ENCODE measurements around the gene PLXNA2. TPM values are rescaled to one million over a fixed set of nuclear protein-coding genes. Genes with fewer than 3 reads are reported as not detected.

PLXNA2 gene
- total RNA-seq, 1 donor from 2014 or later = 0.08 TPM

DNA sequence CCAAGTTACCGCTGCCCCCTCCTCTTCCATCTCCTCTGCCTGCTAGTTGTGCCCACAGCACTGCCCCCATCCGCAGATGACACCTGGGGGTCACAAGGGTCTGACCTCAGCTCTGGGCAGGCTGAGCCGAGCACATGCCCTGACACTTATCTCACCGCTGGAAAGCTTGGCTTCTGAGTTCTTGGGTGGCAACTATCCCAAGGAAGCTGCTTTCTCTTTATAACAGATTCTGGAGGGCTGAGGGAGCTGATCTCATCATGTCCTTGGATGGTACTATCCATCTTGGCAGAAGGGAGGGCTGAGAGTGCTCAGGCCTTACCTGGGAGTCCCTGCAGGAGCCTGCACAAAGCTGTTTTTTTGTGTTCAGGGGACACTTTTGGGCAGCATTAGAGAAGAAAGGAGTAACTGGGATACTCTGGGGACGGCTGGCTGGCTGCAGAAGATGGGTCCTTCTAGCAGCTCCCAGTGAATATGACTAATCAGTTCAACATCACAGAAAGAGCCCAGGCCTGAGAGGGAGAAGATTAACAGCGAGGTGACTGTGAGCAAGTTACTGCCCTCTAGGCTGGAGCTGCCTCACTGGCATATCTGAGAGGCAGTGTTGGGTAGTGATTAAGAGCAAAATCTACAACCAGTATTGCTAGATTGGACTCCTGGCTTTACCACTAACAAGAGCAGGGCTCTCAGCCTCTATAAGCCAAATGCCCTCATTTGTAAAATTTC, 71.6 kb downstream of the PLXNA2 start:
- no peak for DNase-seq (ENCODE audit: low spot score)
- intact Hi-C loops (cut with micrococcal nuclease) = no loop called here
- Mint-ChIP-seq H3K9me3 (no peaks in the 10 kb centered on the region), H3K4me3 (no peak overlapping the region), H3K27me3 (ENCODE audit: insufficient read depth) (peaks cover 3% of the 10 kb centered on the region), H3K27ac (no peak overlapping the region), H3K4me1 (ENCODE audit: low read depth) (no peaks in the 10 kb centered on the region), H3K36me3 (ENCODE audit: low read depth) (no peaks in the 10 kb centered on the region)

DNA sequence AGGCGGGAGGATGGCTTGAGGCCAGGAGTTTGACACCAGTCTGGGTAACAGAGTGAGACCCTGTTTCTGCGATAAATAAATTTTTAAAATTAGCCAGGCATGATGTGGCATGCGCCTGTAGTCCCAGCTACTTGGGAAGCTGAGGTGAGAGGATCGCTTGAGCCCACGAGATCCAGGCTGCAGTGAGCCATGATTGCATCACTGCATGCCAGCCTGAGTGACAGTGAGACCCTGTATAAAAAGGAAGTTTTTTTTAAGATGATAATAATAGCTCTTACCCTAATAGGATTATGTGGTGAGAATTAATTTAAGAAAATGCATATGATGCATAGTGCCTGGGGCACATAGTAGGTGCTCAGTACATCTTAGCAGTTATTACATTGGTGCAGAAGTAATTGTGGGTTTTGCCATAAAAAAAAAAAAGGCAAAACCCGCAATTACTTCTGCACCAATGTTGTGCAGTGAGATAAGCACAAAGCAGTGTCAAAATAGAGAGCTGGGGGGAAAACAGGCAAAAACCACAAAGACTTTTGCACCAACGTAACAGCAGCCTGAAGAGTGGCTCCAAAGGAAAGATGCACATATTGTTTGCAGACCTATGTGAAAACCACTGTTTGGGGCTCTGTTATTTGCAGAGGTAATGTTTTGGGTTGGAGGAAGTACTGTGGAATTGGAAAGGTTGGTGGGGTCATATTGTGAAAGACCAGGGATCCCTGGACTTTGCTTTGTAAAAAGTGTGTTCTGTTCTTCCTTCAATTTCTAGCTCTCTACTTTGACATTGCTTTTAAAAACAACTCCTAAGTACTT, 72.4 kb downstream of the PLXNA2 start:
- H3K27ac Mint-ChIP-seq = no peak overlapping the region
- H3K36me3 Mint-ChIP-seq (ENCODE audit: low read depth) = no peaks in the 10 kb centered on the region
- H3K4me3 Mint-ChIP-seq = no peak overlapping the region
- no peaks in the 10 kb centered on the region for H3K4me1 Mint-ChIP-seq (ENCODE audit: low read depth)
- H3K9me3 Mint-ChIP-seq = no peaks in the 10 kb centered on the region
- peaks cover 3% of the 10 kb centered on the region for H3K27me3 Mint-ChIP-seq (ENCODE audit: insufficient read depth)
- intact Hi-C loops (cut with micrococcal nuclease) = no loop called here
- no peak for DNase-seq (ENCODE audit: low spot score)

GRCh38 chr1:208170252-208170651, 73.9 kb downstream of the PLXNA2 start:
- Mint-ChIP-seq H3K27me3 (ENCODE audit: insufficient read depth) (peaks cover 6% of the 10 kb centered on the region), H3K27ac (no peak overlapping the region), H3K4me3 (no peak overlapping the region), H3K9me3 (no peaks in the 10 kb centered on the region), H3K4me1 (ENCODE audit: low read depth) (no peaks in the 10 kb centered on the region), H3K36me3 (ENCODE audit: low read depth) (no peaks in the 10 kb centered on the region)
- DNase-seq (ENCODE audit: low spot score) = no peak
- intact Hi-C loops (cut with micrococcal nuclease) = no loop called here

DNA sequence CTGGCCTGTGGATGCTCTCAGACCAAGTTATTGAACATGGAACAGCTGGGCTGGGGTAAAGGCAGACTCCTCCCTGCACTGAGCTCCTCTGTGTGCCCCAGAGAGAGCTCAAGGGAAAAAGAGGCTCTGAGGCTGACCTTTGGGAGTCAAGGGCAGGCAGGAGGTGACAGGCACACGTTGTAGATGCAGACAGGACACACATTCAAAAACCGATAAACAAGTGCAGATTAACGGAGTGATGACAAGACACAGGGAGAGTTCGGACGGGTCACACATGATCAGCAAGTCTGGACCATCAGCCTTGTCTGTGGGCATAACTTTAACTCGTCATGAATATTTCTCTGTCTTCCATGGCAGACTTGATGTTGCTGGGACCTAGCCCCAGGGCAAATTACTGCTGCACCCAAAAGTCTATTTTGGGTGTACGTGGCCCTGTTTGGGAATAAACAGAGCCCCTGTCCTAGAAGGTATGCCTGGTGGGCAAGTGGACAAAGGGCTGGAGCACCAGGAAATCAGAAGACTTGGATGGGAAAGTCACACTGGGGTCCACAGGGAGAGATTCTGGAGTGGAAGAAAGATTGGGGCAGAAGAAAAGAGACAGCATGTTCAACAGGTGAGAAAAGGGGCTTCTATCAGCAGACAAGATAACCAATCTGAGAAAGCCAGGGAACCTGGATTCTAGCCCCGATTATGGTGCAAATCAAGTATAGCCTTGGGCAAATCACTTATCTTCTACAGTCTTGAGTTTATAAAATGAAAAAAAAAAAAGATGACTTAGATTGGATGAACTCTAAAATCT, 74.9 kb downstream of the PLXNA2 start:
- Mint-ChIP-seq H3K36me3 (ENCODE audit: low read depth) (no peaks in the 10 kb centered on the region), H3K27ac (no peak overlapping the region), H3K9me3 (no peaks in the 10 kb centered on the region), H3K4me1 (ENCODE audit: low read depth) (no peaks in the 10 kb centered on the region), H3K27me3 (ENCODE audit: insufficient read depth) (peaks cover 15% of the 10 kb centered on the region), H3K4me3 (no peak overlapping the region)
- intact Hi-C loops (cut with micrococcal nuclease) = no loop called here
- no peak for DNase-seq (ENCODE audit: low spot score)

- no peaks in the 10 kb centered on the region for H3K9me3 Mint-ChIP-seq
- DNase-seq (ENCODE audit: low spot score) = no peak
- no peak overlapping the region for H3K27ac Mint-ChIP-seq
- intact Hi-C loops (cut with micrococcal nuclease) = no loop called here
- no peaks in the 10 kb centered on the region for H3K36me3 Mint-ChIP-seq (ENCODE audit: low read depth)
- peaks cover 21% of the 10 kb centered on the region for H3K27me3 Mint-ChIP-seq (ENCODE audit: insufficient read depth)
- no peak overlapping the region for H3K4me3 Mint-ChIP-seq
- no peaks in the 10 kb centered on the region for H3K4me1 Mint-ChIP-seq (ENCODE audit: low read depth)
These were observed 76.8 kb downstream of the PLXNA2 start for GRCh38 chr1:208167261-208167869.

DNA sequence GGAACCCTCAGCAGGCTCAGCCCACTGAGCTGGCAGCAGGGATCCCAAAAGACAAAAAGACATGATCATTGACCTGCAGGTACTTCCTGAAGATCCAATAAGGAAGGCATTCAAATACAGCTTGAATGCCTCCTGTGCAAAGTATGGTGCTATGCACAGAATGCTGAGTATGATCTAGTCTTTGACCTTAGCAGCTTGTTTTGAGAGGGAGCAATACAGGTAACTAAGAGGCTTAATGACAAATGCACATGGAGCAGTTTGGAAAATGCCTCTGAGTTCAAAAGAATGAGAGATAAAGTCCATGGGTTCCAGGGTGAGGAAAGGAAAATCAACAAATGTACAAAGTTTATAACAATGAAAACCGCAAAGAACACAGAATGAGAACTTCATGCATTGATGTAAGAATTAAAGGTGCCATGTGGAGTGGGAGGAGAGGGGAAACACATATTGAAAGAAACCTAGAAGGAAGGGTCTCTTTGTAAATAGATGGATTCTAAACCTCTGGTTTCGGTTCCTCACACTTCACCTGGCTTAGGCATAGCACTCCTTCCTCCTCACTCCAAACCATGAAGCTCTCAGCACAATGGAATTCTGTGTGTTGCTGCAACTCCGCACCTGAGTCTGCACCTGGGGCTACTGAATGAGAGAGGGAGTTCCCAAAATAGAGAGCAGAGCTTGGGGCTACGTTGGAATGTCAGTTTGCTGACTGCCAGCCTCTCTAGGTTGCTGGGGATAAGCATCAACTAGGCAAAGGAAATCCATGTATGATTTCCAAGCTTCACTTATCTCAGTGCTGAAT, 77.6 kb downstream of the PLXNA2 start:
- H3K4me1 Mint-ChIP-seq (ENCODE audit: low read depth) = no peaks in the 10 kb centered on the region
- DNase-seq (ENCODE audit: low spot score) = no peak
- H3K27me3 Mint-ChIP-seq (ENCODE audit: insufficient read depth) = peaks cover 21% of the 10 kb centered on the region
- no peak overlapping the region for H3K4me3 Mint-ChIP-seq
- intact Hi-C loops (cut with micrococcal nuclease) = no loop called here
- no peaks in the 10 kb centered on the region for H3K9me3 Mint-ChIP-seq
- H3K36me3 Mint-ChIP-seq (ENCODE audit: low read depth) = no peaks in the 10 kb centered on the region
- no peak overlapping the region for H3K27ac Mint-ChIP-seq

GRCh38 chr1:208165659-208166058, 78.5 kb downstream of the PLXNA2 start:
- Mint-ChIP-seq H3K36me3 (ENCODE audit: low read depth) (no peaks in the 10 kb centered on the region), H3K27ac (no peak overlapping the region), H3K27me3 (ENCODE audit: insufficient read depth) (peaks cover 21% of the 10 kb centered on the region), H3K9me3 (no peaks in the 10 kb centered on the region), H3K4me1 (ENCODE audit: low read depth) (no peaks in the 10 kb centered on the region), H3K4me3 (no peak overlapping the region)
- intact Hi-C loops (cut with micrococcal nuclease) = no loop called here
- no peak for DNase-seq (ENCODE audit: low spot score)

DNA sequence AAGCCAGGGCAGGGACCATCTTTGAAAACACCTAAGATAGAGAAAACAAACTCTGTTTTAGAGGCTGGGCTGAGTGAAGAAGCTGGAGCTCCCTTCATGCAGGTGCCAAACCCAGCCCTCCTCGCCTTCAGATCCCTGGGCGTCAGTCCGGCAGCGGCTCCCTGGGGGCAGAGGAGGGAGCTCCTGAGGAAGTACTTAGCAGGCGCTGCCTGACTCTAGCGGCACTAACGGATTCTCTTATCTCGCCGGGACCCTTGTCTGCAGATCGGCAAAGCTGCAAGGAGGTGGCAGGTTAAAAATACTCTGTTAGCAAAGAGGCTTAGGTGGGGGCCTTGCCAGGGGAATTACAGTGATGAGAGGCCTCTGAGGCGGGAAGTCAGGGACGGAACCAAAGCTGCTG, 79.6 kb downstream of the PLXNA2 start:
- no peak overlapping the region for H3K27ac Mint-ChIP-seq
- intact Hi-C loops (cut with micrococcal nuclease) = no loop called here
- no peak for DNase-seq (ENCODE audit: low spot score)
- H3K4me3 Mint-ChIP-seq = no peak overlapping the region
- H3K36me3 Mint-ChIP-seq (ENCODE audit: low read depth) = no peaks in the 10 kb centered on the region
- no peaks in the 10 kb centered on the region for H3K9me3 Mint-ChIP-seq
- H3K27me3 Mint-ChIP-seq (ENCODE audit: insufficient read depth) = peaks cover 21% of the 10 kb centered on the region
- no peaks in the 10 kb centered on the region for H3K4me1 Mint-ChIP-seq (ENCODE audit: low read depth)

GRCh38 chr1:208163539-208163938, 80.6 kb downstream of the PLXNA2 start:
- DNase-seq (ENCODE audit: low spot score) = no peak
- H3K4me3 Mint-ChIP-seq = no peak overlapping the region

GRCh38 chr1:208162903-208163302, 81.3 kb downstream of the PLXNA2 start:
- intact Hi-C loops (cut with micrococcal nuclease) = no loop called here
- H3K4me1 Mint-ChIP-seq (ENCODE audit: low read depth) = no peaks in the 10 kb centered on the region
- H3K27me3 Mint-ChIP-seq (ENCODE audit: insufficient read depth) = peaks cover 21% of the 10 kb centered on the region
- no peak overlapping the region for H3K27ac Mint-ChIP-seq
- no peaks in the 10 kb centered on the region for H3K9me3 Mint-ChIP-seq
- H3K36me3 Mint-ChIP-seq (ENCODE audit: low read depth) = no peaks in the 10 kb centered on the region
- no peak overlapping the region for H3K4me3 Mint-ChIP-seq
- DNase-seq (ENCODE audit: low spot score) = no peak

More at GRCh38 chr1:208163539-208163938, 80.6 kb downstream of the PLXNA2 start:
- peaks cover 21% of the 10 kb centered on the region for H3K27me3 Mint-ChIP-seq (ENCODE audit: insufficient read depth)
- H3K4me1 Mint-ChIP-seq (ENCODE audit: low read depth) = no peaks in the 10 kb centered on the region
- intact Hi-C loops (cut with micrococcal nuclease) = no loop called here
- no peaks in the 10 kb centered on the region for H3K9me3 Mint-ChIP-seq
- H3K36me3 Mint-ChIP-seq (ENCODE audit: low read depth) = no peaks in the 10 kb centered on the region
- no peak overlapping the region for H3K27ac Mint-ChIP-seq

GRCh38 chr1:208161656-208162375, 82.4 kb downstream of the PLXNA2 start:
- DNase-seq (ENCODE audit: low spot score) = no peak
- H3K4me1 Mint-ChIP-seq (ENCODE audit: low read depth) = no peaks in the 10 kb centered on the region
- H3K27me3 Mint-ChIP-seq (ENCODE audit: insufficient read depth) = peaks cover 22% of the 10 kb centered on the region
- H3K9me3 Mint-ChIP-seq = no peaks in the 10 kb centered on the region
- no peak overlapping the region for H3K4me3 Mint-ChIP-seq
- H3K27ac Mint-ChIP-seq = no peak overlapping the region
- intact Hi-C loops (cut with micrococcal nuclease) = no loop called here
- H3K36me3 Mint-ChIP-seq (ENCODE audit: low read depth) = no peaks in the 10 kb centered on the region

Measured in activated T-helper 1 cell treated with anti-CD3 and anti-CD28 coated beads, Interleukin-12 subunit alpha, Interleukin-12 subunit beta, Interleukin-2, Interleukin-4 antibody, amounts not matched to agents 30 ng/mL and 10 ng/mL and 1 ng/mL, durations not matched to agents 14 hours and 24 hours and 36 hours (primary cell).